Nephron (organoid): ENCODE results near the gene DNAJC11.
A peak's percentile ranks its signal among the peaks of the same experiment; 100 is the strongest.

ENCODE experiments used
- H3K27ac Mint-ChIP-seq, 3 experiments: 2 replicates each; pipeline ENCODE4 v1.8.0; 2020; ENCODE audit warnings: mixed read lengths in 3 of 3, mild to moderate bottlenecking in 2 of 3, moderate library complexity in 1 of 3
- H3K27me3 Mint-ChIP-seq: 2 replicates; pipeline ENCODE4 v1.8.0; 2021; ENCODE audit warnings: low read depth, mild to moderate bottlenecking, moderate library complexity, mixed read lengths
- H3K36me3 Mint-ChIP-seq: 2 replicates; pipeline ENCODE4 v1.8.0; 2020; ENCODE audit warnings: low read depth, mixed read lengths
- H3K4me1 Mint-ChIP-seq: 2 replicates; pipeline ENCODE4 v1.8.0; 2020; ENCODE audit warnings: mixed read lengths
- H3K4me3 Mint-ChIP-seq, 3 experiments: 2 replicates each; pipeline ENCODE4 v1.8.0; 2020; ENCODE audit warnings: mild to moderate bottlenecking in 3 of 3, mixed read lengths in 3 of 3, moderate library complexity in 2 of 3
- H3K9me3 Mint-ChIP-seq: 2 replicates; pipeline ENCODE4 v1.8.0; 2020; ENCODE audit warnings: mixed read lengths
- CTCF ChIP-seq, 3 experiments: fragments of 200-600 bp; sonication (generic); IDR thresholded peaks; one replicate each; pipeline ENCODE4 v1.5.0; 2021; ENCODE audit warnings: antibody characterized with exemption in 3 of 3; ENCODE audit not compliant: unreplicated experiment in 3 of 3

Gene DNAJC11

GRCh38 chr1:6635161-6635909 is 66.3 kb downstream of the DNAJC11 start:
- Mint-ChIP-seq H3K27ac (no peak overlapping the region), H3K27me3 (no peaks in the 10 kb centered on the region), H3K36me3 (peaks cover 54% of the 10 kb centered on the region), H3K4me1 (peaks cover 40% of the 10 kb centered on the region), H3K9me3 (no peaks in the 10 kb centered on the region), H3K4me3 (no peak overlapping the region)
- no peak for TF ChIP-seq CTCF (IDR thresholded peaks at IDR 0.05; ENCODE audit: unreplicated experiment in 3 of 3)

- H3K27ac Mint-ChIP-seq, result peak overlapping the region in 2 of 3 experiments; percentile 27 to 67
- peaks cover 58% of the 10 kb centered on the region for H3K36me3 Mint-ChIP-seq
- TF ChIP-seq CTCF (IDR thresholded peaks at IDR 0.05; ENCODE audit: unreplicated experiment in 3 of 3), result peak; percentile 40 to 43 (median 42)
- peaks cover 40% of the 10 kb centered on the region for H3K4me1 Mint-ChIP-seq
- H3K4me3 Mint-ChIP-seq, result peak overlapping the region in 1 of 3 experiments; percentile 55
- H3K9me3 Mint-ChIP-seq, result no peaks in the 10 kb centered on the region
- no peaks in the 10 kb centered on the region for H3K27me3 Mint-ChIP-seq
Measured at GRCh38 chr1:6634371-6635052, 67.1 kb downstream of the DNAJC11 start.

GRCh38 chr1:6632588-6633514 is 68.8 kb downstream of the DNAJC11 start:
- peaks cover 36% of the 10 kb centered on the region for H3K4me1 Mint-ChIP-seq

GRCh38 chr1:6631058-6631457 is 70.6 kb downstream of the DNAJC11 start:
- H3K4me1 Mint-ChIP-seq, result peaks cover 37% of the 10 kb centered on the region
- H3K27me3 Mint-ChIP-seq, result no peaks in the 10 kb centered on the region
- peaks cover 46% of the 10 kb centered on the region for H3K36me3 Mint-ChIP-seq
- H3K9me3 Mint-ChIP-seq, result no peaks in the 10 kb centered on the region
- no peak for TF ChIP-seq CTCF (IDR thresholded peaks at IDR 0.05; ENCODE audit: unreplicated experiment in 3 of 3)
- H3K27ac Mint-ChIP-seq, result no peak overlapping the region
- H3K4me3 Mint-ChIP-seq, result no peak overlapping the region

More at GRCh38 chr1:6632588-6633514, 68.8 kb downstream of the DNAJC11 start:
- Mint-ChIP-seq H3K9me3 (no peaks in the 10 kb centered on the region), H3K4me3 (no peak overlapping the region), H3K27ac (no peak overlapping the region), H3K36me3 (peaks cover 54% of the 10 kb centered on the region), H3K27me3 (no peaks in the 10 kb centered on the region)
- no peak for TF ChIP-seq CTCF (IDR thresholded peaks at IDR 0.05; ENCODE audit: unreplicated experiment in 3 of 3)

GRCh38 chr1:6630027-6630426 is 71.6 kb downstream of the DNAJC11 start:
- Mint-ChIP-seq H3K4me3 (no peak overlapping the region), H3K27ac (no peak overlapping the region), H3K9me3 (no peaks in the 10 kb centered on the region), H3K27me3 (no peaks in the 10 kb centered on the region), H3K36me3 (peaks cover 41% of the 10 kb centered on the region), H3K4me1 (peaks cover 39% of the 10 kb centered on the region)
- TF ChIP-seq CTCF (IDR thresholded peaks at IDR 0.05; ENCODE audit: unreplicated experiment in 3 of 3), result no peak
